ENCODE data around the gene CNTNAP1.

Gene CNTNAP1

DNA sequence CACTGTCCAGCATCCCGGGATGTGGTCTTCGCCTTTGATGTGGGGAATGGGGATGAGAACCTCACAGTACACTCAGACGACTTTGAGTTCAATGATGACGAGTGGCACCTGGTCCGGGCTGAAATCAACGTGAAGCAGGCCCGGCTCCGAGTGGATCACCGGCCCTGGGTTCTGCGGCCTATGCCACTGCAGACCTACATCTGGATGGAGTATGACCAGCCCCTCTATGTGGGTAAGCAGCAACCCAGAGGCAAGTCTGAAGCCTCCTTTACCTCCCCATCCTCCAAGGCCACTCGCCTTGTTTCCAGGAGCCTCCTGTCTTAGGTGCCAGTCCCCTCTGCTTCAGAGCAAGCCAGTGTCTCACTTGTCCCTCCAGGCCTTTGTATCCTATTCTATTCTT is 10.2 kb downstream of the CNTNAP1 start:
- Histone ChIP-seq H3K9ac (ENCODE audit: low read length) (no peak overlapping the region), H3K9me3 (ENCODE audit: low read length) (no peaks in the 10 kb centered on the region), H3K27ac (ENCODE audit: low read depth, low read length) (no peak overlapping the region), H3K4me1 (ENCODE audit: insufficient read depth, low read length) (no peaks in the 10 kb centered on the region), H3K27me3 (ENCODE audit: control insufficient read depth in 1 of 2, insufficient read depth in 2 of 2, low read length in 2 of 2) (no peaks in the 10 kb centered on the region), H3K4me3 (ENCODE audit: low read depth in 1 of 2, low read length in 2 of 2) (no peak overlapping the region), H3K36me3 (ENCODE audit: insufficient read depth, low read length) (peaks cover 52% of the 10 kb centered on the region)

DNA sequence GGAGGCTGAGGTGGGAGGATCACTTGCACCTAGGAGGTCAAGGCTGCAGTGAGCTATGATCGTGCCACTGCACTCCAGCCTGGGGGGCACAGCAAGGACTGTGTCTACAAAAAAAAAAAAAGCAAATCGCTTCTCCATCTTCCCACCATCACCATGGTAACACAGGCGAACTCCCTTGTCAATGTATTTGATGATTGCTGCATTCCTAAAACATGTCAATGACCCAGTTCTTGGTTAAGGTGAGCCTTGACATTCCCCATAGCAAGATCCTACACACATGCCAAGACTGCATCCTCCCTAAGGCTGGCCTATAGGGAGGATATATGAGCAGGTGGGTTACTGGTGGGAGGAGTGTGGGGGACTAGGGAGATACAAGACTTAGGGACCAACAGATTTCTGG is 12.2 kb downstream of the CNTNAP1 start:
- peaks cover 51% of the 10 kb centered on the region for H3K36me3 ChIP-seq (ENCODE audit: insufficient read depth, low read length)
- H3K27ac ChIP-seq (ENCODE audit: low read depth, low read length) = no peak overlapping the region
- H3K9me3 ChIP-seq (ENCODE audit: low read length) = no peaks in the 10 kb centered on the region
- no peak overlapping the region for H3K4me3 ChIP-seq (ENCODE audit: low read depth in 1 of 2, low read length in 2 of 2)
- no peaks in the 10 kb centered on the region for H3K27me3 ChIP-seq (ENCODE audit: control insufficient read depth in 1 of 2, insufficient read depth in 2 of 2, low read length in 2 of 2)
- peaks cover 7% of the 10 kb centered on the region for H3K4me1 ChIP-seq (ENCODE audit: insufficient read depth, low read length)
- no peak overlapping the region for H3K9ac ChIP-seq (ENCODE audit: low read length)

DNA sequence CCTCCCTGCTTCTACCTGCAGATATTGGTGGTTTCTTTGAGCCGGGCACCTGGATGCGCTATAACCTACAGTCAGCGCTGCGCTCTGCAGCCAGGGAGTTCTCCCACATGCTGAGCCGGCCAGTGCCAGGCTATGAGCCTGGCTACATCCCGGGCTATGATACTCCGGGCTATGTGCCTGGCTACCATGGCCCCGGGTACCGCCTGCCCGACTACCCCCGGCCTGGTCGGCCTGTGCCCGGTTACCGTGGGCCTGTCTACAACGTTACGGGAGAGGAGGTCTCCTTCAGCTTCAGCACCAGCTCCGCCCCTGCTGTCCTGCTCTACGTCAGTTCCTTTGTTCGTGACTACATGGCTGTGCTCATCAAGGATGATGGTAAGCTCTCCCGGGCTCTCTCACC is 13.2 kb downstream of the CNTNAP1 start:
- Histone ChIP-seq H3K4me1 (ENCODE audit: insufficient read depth, low read length) (peaks cover 7% of the 10 kb centered on the region), H3K36me3 (ENCODE audit: insufficient read depth, low read length) (peaks cover 52% of the 10 kb centered on the region), H3K9ac (ENCODE audit: low read length) (no peak overlapping the region), H3K27me3 (ENCODE audit: control insufficient read depth in 1 of 2, insufficient read depth in 2 of 2, low read length in 2 of 2) (no peaks in the 10 kb centered on the region), H3K27ac (ENCODE audit: low read depth, low read length) (no peak overlapping the region), H3K4me3 (ENCODE audit: low read depth in 1 of 2, low read length in 2 of 2) (no peak overlapping the region), H3K9me3 (ENCODE audit: low read length) (no peaks in the 10 kb centered on the region)

DNA sequence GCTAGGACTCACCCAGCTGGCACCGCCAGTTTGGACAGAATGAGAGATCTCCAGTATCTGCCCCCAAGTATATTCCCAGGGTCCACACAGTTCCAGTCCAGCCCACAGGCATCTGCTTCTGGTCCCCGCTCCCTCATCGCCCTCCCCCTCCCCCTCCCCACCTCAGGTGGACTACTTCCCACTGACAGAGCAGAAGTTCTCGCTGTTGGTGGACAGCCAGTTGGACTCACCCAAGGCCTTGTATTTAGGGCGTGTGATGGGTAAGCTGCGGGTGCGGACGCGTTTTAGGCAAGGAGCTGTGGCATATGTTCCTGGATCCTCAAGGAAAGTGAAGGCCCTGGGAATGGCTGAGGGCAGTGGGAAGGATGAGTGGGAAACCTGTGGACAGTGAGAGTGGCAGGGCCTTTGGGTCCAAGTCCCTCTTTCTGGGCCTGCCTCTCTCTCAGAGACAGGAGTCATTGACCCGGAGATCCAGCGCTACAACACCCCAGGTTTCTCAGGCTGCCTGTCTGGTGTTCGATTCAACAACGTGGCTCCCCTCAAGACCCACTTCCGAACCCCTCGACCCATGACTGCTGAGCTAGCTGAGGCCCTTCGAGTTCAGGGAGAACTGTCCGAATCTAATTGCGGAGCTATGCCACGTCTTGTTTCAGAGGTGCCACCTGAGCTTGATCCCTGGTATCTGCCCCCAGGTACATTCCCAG is 14.9 kb downstream of the CNTNAP1 start:
- Histone ChIP-seq H3K27me3 (ENCODE audit: control insufficient read depth in 1 of 2, insufficient read depth in 2 of 2, low read length in 2 of 2) (no peaks in the 10 kb centered on the region), H3K27ac (ENCODE audit: low read depth, low read length) (no peak overlapping the region), H3K36me3 (ENCODE audit: insufficient read depth, low read length) (peaks cover 50% of the 10 kb centered on the region), H3K4me1 (ENCODE audit: insufficient read depth, low read length) (peaks cover 7% of the 10 kb centered on the region), H3K4me3 (ENCODE audit: low read depth in 1 of 2, low read length in 2 of 2) (no peak overlapping the region), H3K9me3 (ENCODE audit: low read length) (no peaks in the 10 kb centered on the region), H3K9ac (ENCODE audit: low read length) (no peak overlapping the region)

DNA sequence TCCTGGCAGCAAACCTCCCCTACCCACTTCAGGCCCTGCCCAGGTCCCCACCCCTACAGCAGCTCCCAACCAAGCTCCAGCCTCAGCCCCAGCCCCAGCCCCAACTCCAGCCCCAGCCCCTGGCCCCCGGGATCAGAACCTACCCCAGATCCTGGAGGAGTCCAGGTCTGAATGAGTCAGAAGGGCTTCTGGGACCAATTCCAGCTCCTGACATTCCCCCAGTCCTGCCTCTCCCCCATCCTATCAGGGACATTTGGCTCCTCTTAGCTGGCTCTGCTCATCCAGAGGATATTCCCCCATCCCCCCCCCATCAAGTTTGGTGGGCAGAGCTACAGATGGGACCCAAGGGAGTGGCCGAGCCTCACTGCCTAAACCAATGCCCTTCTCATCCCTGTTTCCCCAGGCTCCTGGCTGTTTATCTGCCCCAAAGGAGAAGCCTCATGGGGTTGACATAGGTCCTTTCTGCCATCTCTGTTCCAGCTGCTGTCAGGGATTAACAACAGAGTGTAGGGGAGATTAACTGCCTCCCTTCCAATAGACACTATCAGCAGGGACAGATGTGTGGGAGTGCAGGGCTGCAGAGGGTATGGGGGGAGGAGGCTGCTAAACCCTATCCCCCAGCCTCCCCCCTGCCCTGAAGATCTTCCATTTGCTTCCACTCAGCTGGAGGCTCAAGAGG is 16.5 kb downstream of the CNTNAP1 start:
- Histone ChIP-seq H3K36me3 (ENCODE audit: insufficient read depth, low read length) (peaks cover 65% of the 10 kb centered on the region), H3K4me1 (ENCODE audit: insufficient read depth, low read length) (peaks cover 7% of the 10 kb centered on the region), H3K27ac (ENCODE audit: low read depth, low read length) (no peak overlapping the region), H3K4me3 (ENCODE audit: low read depth in 1 of 2, low read length in 2 of 2) (no peak overlapping the region), H3K9me3 (ENCODE audit: low read length) (no peaks in the 10 kb centered on the region), H3K27me3 (ENCODE audit: control insufficient read depth in 1 of 2, insufficient read depth in 2 of 2, low read length in 2 of 2) (no peaks in the 10 kb centered on the region), H3K9ac (ENCODE audit: low read length) (no peak overlapping the region)

DNA sequence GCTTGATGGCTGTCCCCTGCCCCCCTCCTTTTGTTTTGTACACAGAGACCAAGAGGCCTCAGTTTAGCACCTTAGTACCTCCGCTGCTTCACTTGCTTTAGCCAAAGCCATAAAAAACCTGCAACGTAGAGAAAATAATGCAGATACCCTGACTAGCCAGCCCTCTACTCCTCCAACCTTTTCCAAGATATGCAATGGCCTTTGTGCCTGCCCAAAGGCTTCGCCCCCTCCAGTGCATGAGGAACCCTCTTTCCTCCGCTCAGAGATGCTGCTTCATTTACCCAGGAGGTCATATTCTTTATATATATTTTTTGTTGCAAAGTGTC is 17.0 kb downstream of the CNTNAP1 start:
- Histone ChIP-seq H3K9me3 (ENCODE audit: low read length) (no peaks in the 10 kb centered on the region), H3K4me3 (ENCODE audit: low read depth in 1 of 2, low read length in 2 of 2) (no peak overlapping the region), H3K4me1 (ENCODE audit: insufficient read depth, low read length) (peaks cover 7% of the 10 kb centered on the region), H3K27me3 (ENCODE audit: control insufficient read depth in 1 of 2, insufficient read depth in 2 of 2, low read length in 2 of 2) (no peaks in the 10 kb centered on the region), H3K27ac (ENCODE audit: low read depth, low read length) (no peak overlapping the region), H3K36me3 (ENCODE audit: insufficient read depth, low read length) (peaks cover 69% of the 10 kb centered on the region), H3K9ac (ENCODE audit: low read length) (no peak overlapping the region)

DNA sequence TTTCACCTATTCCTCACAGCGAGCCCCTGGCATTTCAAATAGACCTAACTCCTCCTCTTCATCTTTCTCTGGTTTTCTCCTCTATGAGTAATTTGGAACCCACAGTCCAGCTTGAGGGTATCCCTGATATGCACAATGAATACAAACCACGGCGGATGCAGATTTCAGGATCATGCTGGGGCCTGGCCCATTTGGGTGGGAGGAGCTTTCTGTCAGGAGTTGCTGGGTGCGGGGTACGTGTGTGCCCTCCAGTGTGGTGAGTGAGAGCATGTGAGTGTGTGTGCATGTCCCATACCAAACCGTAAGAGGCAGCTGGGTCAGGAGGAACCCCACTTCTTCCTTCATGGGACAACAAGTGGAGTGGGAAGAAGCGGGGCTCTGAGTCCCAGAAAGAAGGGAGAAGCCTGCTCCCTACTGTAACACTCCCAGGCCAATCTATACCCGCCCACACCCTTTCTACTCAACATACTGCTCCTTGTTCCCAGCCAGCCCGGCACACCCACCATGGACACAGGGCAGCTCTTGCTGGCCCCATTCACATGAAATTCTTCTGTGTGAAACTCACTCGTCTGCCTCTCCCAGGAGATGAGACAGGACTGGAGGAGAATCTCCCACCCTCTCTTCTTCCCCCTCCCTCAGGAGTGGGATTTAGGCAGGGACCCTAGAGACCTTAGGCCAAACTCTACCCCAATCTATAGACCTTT is 18.4 kb downstream of the CNTNAP1 start:
- Histone ChIP-seq H3K27ac (ENCODE audit: low read depth, low read length) (no peak overlapping the region), H3K9ac (ENCODE audit: low read length) (no peak overlapping the region), H3K27me3 (ENCODE audit: control insufficient read depth in 1 of 2, insufficient read depth in 2 of 2, low read length in 2 of 2) (no peaks in the 10 kb centered on the region), H3K4me3 (ENCODE audit: low read depth in 1 of 2, low read length in 2 of 2) (no peak overlapping the region), H3K36me3 (ENCODE audit: insufficient read depth, low read length) (peaks cover 69% of the 10 kb centered on the region), H3K9me3 (ENCODE audit: low read length) (no peaks in the 10 kb centered on the region), H3K4me1 (ENCODE audit: insufficient read depth, low read length) (peaks cover 7% of the 10 kb centered on the region)

DNA sequence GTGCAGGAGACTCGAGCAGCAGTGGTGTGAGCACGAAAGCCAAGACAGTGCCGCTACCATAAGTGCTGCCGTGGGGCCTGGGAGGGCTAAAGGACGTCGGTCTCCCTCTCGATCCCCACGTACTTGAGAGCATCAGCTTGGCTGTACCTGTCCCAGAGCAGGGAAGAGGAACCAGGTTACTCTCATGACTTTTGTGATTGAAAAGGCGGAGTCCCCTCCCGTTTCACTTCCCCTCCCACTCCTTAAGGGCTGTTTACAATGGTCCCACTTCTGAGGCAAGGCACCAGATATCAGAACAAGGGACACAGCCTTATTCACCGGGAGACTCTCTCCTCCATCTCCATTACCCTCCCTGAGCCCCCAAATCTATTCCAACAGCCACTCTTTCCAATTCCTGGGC is 20.1 kb downstream of the CNTNAP1 start:
- no peak overlapping the region for H3K4me3 ChIP-seq (ENCODE audit: low read depth in 1 of 2, low read length in 2 of 2)
- no peak overlapping the region for H3K27ac ChIP-seq (ENCODE audit: low read depth, low read length)
- no peak overlapping the region for H3K9ac ChIP-seq (ENCODE audit: low read length)
- H3K27me3 ChIP-seq (ENCODE audit: control insufficient read depth in 1 of 2, insufficient read depth in 2 of 2, low read length in 2 of 2) = no peaks in the 10 kb centered on the region
- no peaks in the 10 kb centered on the region for H3K9me3 ChIP-seq (ENCODE audit: low read length)
- peaks cover 7% of the 10 kb centered on the region for H3K4me1 ChIP-seq (ENCODE audit: insufficient read depth, low read length)
- peaks cover 71% of the 10 kb centered on the region for H3K36me3 ChIP-seq (ENCODE audit: insufficient read depth, low read length)

DNA sequence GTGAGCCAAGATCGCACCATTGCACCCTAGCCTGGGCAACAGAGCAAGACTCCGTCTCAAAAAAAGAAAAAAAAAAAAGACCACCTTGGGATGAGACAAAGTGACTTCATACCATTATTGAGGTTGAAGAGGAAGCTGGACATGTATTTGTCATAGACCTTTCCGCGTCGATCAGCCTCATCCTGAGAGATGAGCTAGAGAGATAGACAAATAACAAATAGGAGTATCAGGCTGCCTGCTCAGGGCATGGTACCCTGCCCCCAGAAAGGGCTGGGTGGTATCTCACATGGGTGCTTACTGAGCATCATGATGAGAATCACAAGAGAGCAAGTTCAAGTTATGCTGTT is 22.1 kb downstream of the CNTNAP1 start:
- no peak overlapping the region for H3K27ac ChIP-seq (ENCODE audit: low read depth, low read length)
- no peak overlapping the region for H3K9ac ChIP-seq (ENCODE audit: low read length)
- no peaks in the 10 kb centered on the region for H3K4me1 ChIP-seq (ENCODE audit: insufficient read depth, low read length)
- H3K36me3 ChIP-seq (ENCODE audit: insufficient read depth, low read length) = peaks cover 86% of the 10 kb centered on the region
- no peaks in the 10 kb centered on the region for H3K27me3 ChIP-seq (ENCODE audit: control insufficient read depth in 1 of 2, insufficient read depth in 2 of 2, low read length in 2 of 2)
- H3K4me3 ChIP-seq (ENCODE audit: low read depth in 1 of 2, low read length in 2 of 2) = no peak overlapping the region
- no peaks in the 10 kb centered on the region for H3K9me3 ChIP-seq (ENCODE audit: low read length)

DNA sequence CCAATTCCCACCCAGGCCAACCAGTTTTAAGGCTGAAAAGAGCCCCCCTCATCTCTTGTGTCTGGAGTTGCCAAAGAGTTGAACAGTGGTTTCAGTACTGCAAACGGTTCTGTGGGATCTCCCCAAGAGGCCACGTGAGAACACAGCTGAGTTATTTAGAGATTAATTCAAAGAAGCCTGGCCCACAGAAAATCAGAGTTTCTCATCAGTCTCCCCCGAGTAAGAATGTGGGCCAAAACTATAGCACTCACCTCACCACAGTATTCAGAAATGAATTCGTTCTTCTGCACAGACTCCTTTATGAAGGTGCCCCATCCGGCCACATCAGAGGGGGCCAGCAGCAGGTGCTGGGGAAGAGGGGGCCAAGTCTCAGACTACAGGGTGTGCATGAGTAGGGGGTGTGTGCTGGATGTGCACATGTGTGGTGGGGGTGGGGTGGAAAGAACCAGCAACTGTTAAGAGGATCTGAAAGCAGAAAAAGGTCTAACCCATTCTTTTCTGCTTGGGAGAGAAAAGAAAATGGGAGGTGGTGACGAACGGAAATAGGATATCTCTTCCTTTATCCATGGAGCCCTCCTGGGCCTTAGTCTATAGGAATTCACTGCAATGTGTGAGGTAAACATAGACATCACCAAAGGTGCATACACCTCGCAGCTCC is 22.6 kb downstream of the CNTNAP1 start:
- Histone ChIP-seq H3K36me3 (ENCODE audit: insufficient read depth, low read length) (peaks cover 90% of the 10 kb centered on the region), H3K27ac (ENCODE audit: low read depth, low read length) (no peak overlapping the region), H3K4me3 (ENCODE audit: low read depth in 1 of 2, low read length in 2 of 2) (no peak overlapping the region), H3K9ac (ENCODE audit: low read length) (no peak overlapping the region), H3K27me3 (ENCODE audit: control insufficient read depth in 1 of 2, insufficient read depth in 2 of 2, low read length in 2 of 2) (no peaks in the 10 kb centered on the region), H3K4me1 (ENCODE audit: insufficient read depth, low read length) (no peaks in the 10 kb centered on the region), H3K9me3 (ENCODE audit: low read length) (no peaks in the 10 kb centered on the region)

DNA sequence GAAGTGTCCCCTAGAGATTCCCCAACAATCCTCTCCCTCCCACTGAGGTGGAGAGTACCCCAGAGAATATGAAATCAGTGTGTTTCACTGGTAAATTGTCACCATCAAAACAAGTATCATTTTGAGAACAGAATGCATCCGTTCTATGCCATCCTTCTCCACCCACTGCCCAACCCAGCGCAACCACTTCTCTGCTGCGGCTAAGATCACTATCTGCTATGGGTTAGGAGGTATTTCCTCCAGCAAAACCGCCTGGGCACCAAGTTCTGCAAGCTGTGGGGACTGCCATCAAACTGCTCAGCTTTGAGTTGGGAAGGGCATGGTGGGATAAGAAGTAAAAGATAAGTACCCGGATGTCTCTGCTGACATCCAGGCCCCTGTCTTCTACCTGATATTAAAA is 24.4 kb downstream of the CNTNAP1 start:
- Histone ChIP-seq H3K4me3 (ENCODE audit: low read depth in 1 of 2, low read length in 2 of 2) (no peak overlapping the region), H3K9me3 (ENCODE audit: low read length) (no peaks in the 10 kb centered on the region), H3K4me1 (ENCODE audit: insufficient read depth, low read length) (no peaks in the 10 kb centered on the region), H3K9ac (ENCODE audit: low read length) (no peak overlapping the region), H3K27me3 (ENCODE audit: control insufficient read depth in 1 of 2, insufficient read depth in 2 of 2, low read length in 2 of 2) (no peaks in the 10 kb centered on the region), H3K27ac (ENCODE audit: low read depth, low read length) (no peak overlapping the region), H3K36me3 (ENCODE audit: insufficient read depth, low read length) (peaks cover 97% of the 10 kb centered on the region)

Measured in muscle layer of colon (tissue), 2 donors.